ENCODE data around the gene KRTAP23-1.

KRTAP23-1 gene

GRCh38 chr21:30348506-30348905, at the start of gene KRTAP23-1:
Gene KRTAP23-1 (minus strand): TSS chr21:30348606. CDS start chr21:30348606, 0 bp downstream.
- DNase-seq (ENCODE audit: extremely low read depth in 1 of 2, low read depth in 1 of 2), result no peak

- no peak for DNase-seq (ENCODE audit: extremely low read depth in 1 of 2, low read depth in 1 of 2)
Measured at GRCh38 chr21:30395731-30396130, 47.3 kb upstream of the KRTAP23-1 start, which contains the start of gene KRTAP13-1. Gene KRTAP13-1 (plus strand): TSS chr21:30396031. CDS start chr21:30396087, 56 bp downstream.

- no peak for DNase-seq (ENCODE audit: extremely low read depth in 1 of 2, low read depth in 1 of 2)
Measured at GRCh38 chr21:30391492-30392025, 43.2 kb upstream of the KRTAP23-1 start.

- no peak for DNase-seq (ENCODE audit: extremely low read depth in 1 of 2, low read depth in 1 of 2)
Measured at GRCh38 chr21:30382201-30382600, 33.8 kb upstream of the KRTAP23-1 start.

- no peak for DNase-seq (ENCODE audit: extremely low read depth in 1 of 2, low read depth in 1 of 2)
Measured at GRCh38 chr21:30372139-30372770, 23.8 kb upstream of the KRTAP23-1 start, which contains the start of gene KRTAP13-2. Gene KRTAP13-2 (minus strand): TSS chr21:30372271. CDS start chr21:30372213, 58 bp downstream.

GRCh38 chr21:30355906-30356305, 7.5 kb upstream of the KRTAP23-1 start:
- DNase-seq (ENCODE audit: extremely low read depth in 1 of 2, low read depth in 1 of 2), result no peak

- no peak for DNase-seq (ENCODE audit: extremely low read depth in 1 of 2, low read depth in 1 of 2)
Measured at GRCh38 chr21:30354308-30355005, 6.1 kb upstream of the KRTAP23-1 start.

- no peak for DNase-seq (ENCODE audit: extremely low read depth in 1 of 2, low read depth in 1 of 2)
Measured at GRCh38 chr21:30351534-30351933, 3.1 kb upstream of the KRTAP23-1 start.

GRCh38 chr21:30349572-30349971, 1.2 kb upstream of the KRTAP23-1 start:
- no peak for DNase-seq (ENCODE audit: extremely low read depth in 1 of 2, low read depth in 1 of 2)

GRCh38 chr21:30345014-30345413, 3.4 kb downstream of the KRTAP23-1 start:
- DNase-seq (ENCODE audit: extremely low read depth in 1 of 2, low read depth in 1 of 2), result no peak

GRCh38 chr21:30340714-30341573, 7.5 kb downstream of the KRTAP23-1 start:
- no peak for DNase-seq (ENCODE audit: extremely low read depth in 1 of 2, low read depth in 1 of 2)

- no peak for DNase-seq (ENCODE audit: extremely low read depth in 1 of 2, low read depth in 1 of 2)
Measured at GRCh38 chr21:30338717-30339116, 9.7 kb downstream of the KRTAP23-1 start.

GRCh38 chr21:30337772-30338171, 10.6 kb downstream of the KRTAP23-1 start:
- DNase-seq (ENCODE audit: extremely low read depth in 1 of 2, low read depth in 1 of 2), result no peak

- no peak for DNase-seq (ENCODE audit: extremely low read depth in 1 of 2, low read depth in 1 of 2)
Measured at GRCh38 chr21:30337276-30337744, 11.1 kb downstream of the KRTAP23-1 start, which contains the start of gene KRTAP27-1. Gene KRTAP27-1 (minus strand): TSS chr21:30337694. CDS start chr21:30337668, 26 bp downstream.

GRCh38 chr21:30336596-30336995, 11.8 kb downstream of the KRTAP23-1 start:
- no peak for DNase-seq (ENCODE audit: extremely low read depth in 1 of 2, low read depth in 1 of 2)

- DNase-seq (ENCODE audit: extremely low read depth in 1 of 2, low read depth in 1 of 2), result no peak
Measured at GRCh38 chr21:30333736-30334135, 14.7 kb downstream of the KRTAP23-1 start.

GRCh38 chr21:30332681-30333080, 15.7 kb downstream of the KRTAP23-1 start:
- DNase-seq (ENCODE audit: extremely low read depth in 1 of 2, low read depth in 1 of 2), result no peak

GRCh38 chr21:30329203-30329875, 19.1 kb downstream of the KRTAP23-1 start:
- no peak for DNase-seq (ENCODE audit: extremely low read depth in 1 of 2, low read depth in 1 of 2)

GRCh38 chr21:30326390-30326789, 22.0 kb downstream of the KRTAP23-1 start:
- no peak for DNase-seq (ENCODE audit: extremely low read depth in 1 of 2, low read depth in 1 of 2)

GRCh38 chr21:30320215-30320614, 28.2 kb downstream of the KRTAP23-1 start, which contains the start of gene KRTAP26-1:
Gene KRTAP26-1 (minus strand): TSS chr21:30320315. CDS start chr21:30320035, 280 bp downstream.
- no peak for DNase-seq (ENCODE audit: extremely low read depth in 1 of 2, low read depth in 1 of 2)
